SH-SY5Y (cell line): ENCODE results near the gene PPP4R3A.

Experiments used
- GATA2 ChIP-seq: IDR thresholded peaks from 2 replicates; pipeline ENCODE4 v1.6.1; 2011; ENCODE audit warnings: mild to moderate bottlenecking, low read depth, low read length
- GATA3 ChIP-seq: IDR thresholded peaks from 2 replicates; pipeline ENCODE4 v1.6.1; 2011; ENCODE audit warnings: low read depth, mild to moderate bottlenecking, low read length, moderate library complexity

DNA sequence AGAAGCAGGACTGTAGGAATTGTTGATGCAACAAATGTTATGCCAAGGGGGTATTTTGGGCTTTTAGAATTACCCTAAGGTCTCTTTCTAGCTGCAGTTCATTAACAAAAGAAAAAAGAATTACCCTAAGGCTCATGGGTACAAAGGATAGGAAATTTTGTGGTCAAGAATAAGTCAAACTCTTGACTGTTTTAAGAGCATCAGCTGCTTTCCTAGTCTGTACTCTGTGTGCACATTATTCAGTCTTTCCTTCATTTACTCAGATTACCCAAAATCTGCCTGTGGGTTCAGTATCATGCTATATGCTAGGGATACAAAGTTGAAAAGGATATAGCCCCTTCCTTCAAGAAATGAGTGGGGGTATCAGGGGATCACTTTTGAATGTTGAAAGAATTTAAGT is 56.0 kb downstream of the PPP4R3A start:
- TF ChIP-seq GATA3 (no peak), GATA2 (no peak)
